Endothelial cell (in vitro differentiated cells): ENCODE data around the gene MTMR2. TPM values are rescaled to one million over a fixed set of nuclear protein-coding genes. Genes with fewer than 3 reads are reported as not detected.

ENCODE experiments used
- DNase-seq: peaks from one replicate; pipeline ENCODE4 v3.0.0; 2021; ENCODE audit warnings: low spot score
- H3K27ac Mint-ChIP-seq: one replicate; pipeline ENCODE4 v1.8.0; 2021; ENCODE audit warnings: mixed read lengths, inconsistent platforms; ENCODE audit not compliant: unreplicated experiment
- H3K27me3 Mint-ChIP-seq: one replicate; pipeline ENCODE4 v1.8.0; 2021; ENCODE audit warnings: mild to moderate bottlenecking, moderate library complexity, mixed read lengths, inconsistent platforms; ENCODE audit not compliant: unreplicated experiment
- H3K36me3 Mint-ChIP-seq: one replicate; pipeline ENCODE4 v1.8.0; 2021; ENCODE audit warnings: mild to moderate bottlenecking, low read depth, mixed read lengths, inconsistent platforms; ENCODE audit not compliant: unreplicated experiment
- H3K4me1 Mint-ChIP-seq: one replicate; pipeline ENCODE4 v1.8.0; 2021; ENCODE audit warnings: mild to moderate bottlenecking, mixed read lengths, inconsistent platforms; ENCODE audit not compliant: unreplicated experiment
- H3K4me3 Mint-ChIP-seq: one replicate; pipeline ENCODE4 v1.8.0; 2021; ENCODE audit warnings: mild to moderate bottlenecking, mixed read lengths, inconsistent platforms; ENCODE audit not compliant: unreplicated experiment
- H3K9me3 Mint-ChIP-seq: one replicate; pipeline ENCODE4 v1.8.0; 2021; ENCODE audit warnings: mixed read lengths, inconsistent platforms; ENCODE audit not compliant: unreplicated experiment
- total RNA-seq: library from RNA; stranded (reverse); fragmentation: NEBNext Ultra II Directional; extraction: Animal tissue kit (Norgen Biotek cat#: 25700); gene quantifications from one replicate; pipeline ENCODE4 v1.2.1, GENCODE V29; 2021; ENCODE audit not compliant: unreplicated experiment
- TF ChIP-seq, protein P1 (sequence below): fragments of 200-600 bp; sonication (generic); IDR thresholded peaks from one replicate; pipeline ENCODE4 v1.5.0; 2021; ENCODE audit warnings: antibody characterized with exemption; ENCODE audit not compliant: unreplicated experiment

MTMR2 gene
- total RNA-seq, 1 donor from 2014 or later: 65.0 TPM

DNA sequence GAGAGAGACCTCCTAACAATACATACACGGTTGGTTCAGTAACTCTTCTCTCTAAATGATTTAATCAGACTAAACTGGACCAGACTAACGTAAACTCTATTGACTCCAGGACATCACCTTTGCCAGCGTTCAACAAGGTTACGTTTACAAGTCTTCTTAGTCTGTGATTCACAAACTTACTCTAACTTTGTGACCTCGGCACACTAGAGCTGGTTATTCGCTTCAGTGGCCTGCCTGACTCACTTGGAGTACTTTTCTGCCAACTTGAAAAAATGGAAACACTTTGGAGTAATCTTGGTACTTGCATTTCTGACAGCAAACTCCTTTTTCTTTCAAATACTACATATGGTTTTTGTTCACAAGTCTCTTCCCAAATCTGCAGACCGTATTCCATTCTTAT is 26.2 kb downstream of the MTMR2 start:
- TF ChIP-seq, protein P1, sequence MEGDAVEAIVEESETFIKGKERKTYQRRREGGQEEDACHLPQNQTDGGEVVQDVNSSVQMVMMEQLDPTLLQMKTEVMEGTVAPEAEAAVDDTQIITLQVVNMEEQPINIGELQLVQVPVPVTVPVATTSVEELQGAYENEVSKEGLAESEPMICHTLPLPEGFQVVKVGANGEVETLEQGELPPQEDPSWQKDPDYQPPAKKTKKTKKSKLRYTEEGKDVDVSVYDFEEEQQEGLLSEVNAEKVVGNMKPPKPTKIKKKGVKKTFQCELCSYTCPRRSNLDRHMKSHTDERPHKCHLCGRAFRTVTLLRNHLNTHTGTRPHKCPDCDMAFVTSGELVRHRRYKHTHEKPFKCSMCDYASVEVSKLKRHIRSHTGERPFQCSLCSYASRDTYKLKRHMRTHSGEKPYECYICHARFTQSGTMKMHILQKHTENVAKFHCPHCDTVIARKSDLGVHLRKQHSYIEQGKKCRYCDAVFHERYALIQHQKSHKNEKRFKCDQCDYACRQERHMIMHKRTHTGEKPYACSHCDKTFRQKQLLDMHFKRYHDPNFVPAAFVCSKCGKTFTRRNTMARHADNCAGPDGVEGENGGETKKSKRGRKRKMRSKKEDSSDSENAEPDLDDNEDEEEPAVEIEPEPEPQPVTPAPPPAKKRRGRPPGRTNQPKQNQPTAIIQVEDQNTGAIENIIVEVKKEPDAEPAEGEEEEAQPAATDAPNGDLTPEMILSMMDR: no peak
- H3K27ac Mint-ChIP-seq: no peak overlapping the region
- H3K9me3 Mint-ChIP-seq: no peaks in the 10 kb centered on the region
- no peaks in the 10 kb centered on the region for H3K4me1 Mint-ChIP-seq
- DNase-seq: no peak
- H3K36me3 Mint-ChIP-seq: no peaks in the 10 kb centered on the region
- no peak overlapping the region for H3K4me3 Mint-ChIP-seq
- peaks cover 2% of the 10 kb centered on the region for H3K27me3 Mint-ChIP-seq

DNA sequence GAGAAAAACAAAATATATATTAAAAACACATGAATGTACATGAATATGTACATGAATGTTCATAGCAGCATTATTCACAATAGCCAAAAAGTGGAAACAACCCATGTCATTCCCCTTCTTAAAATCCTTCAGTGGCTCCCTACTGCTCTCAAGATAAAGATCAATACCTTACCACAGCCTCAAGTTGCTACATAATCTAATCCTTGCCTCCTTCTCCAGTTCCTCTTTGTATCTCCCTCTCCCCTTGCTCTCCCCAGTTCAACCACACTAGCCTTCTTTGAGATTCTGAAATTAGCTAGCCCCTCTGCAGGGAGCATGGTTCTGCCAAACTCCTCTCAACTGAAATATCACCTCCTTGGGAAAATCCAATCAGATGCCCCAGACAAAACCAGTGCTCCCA is 28.1 kb downstream of the MTMR2 start:
- TF ChIP-seq, protein P1: no peak
- no peak overlapping the region for H3K4me3 Mint-ChIP-seq
- H3K4me1 Mint-ChIP-seq: no peaks in the 10 kb centered on the region
- H3K9me3 Mint-ChIP-seq: no peaks in the 10 kb centered on the region
- H3K27me3 Mint-ChIP-seq: peaks cover 2% of the 10 kb centered on the region
- no peak for DNase-seq
- no peak overlapping the region for H3K27ac Mint-ChIP-seq
- H3K36me3 Mint-ChIP-seq: no peaks in the 10 kb centered on the region

DNA sequence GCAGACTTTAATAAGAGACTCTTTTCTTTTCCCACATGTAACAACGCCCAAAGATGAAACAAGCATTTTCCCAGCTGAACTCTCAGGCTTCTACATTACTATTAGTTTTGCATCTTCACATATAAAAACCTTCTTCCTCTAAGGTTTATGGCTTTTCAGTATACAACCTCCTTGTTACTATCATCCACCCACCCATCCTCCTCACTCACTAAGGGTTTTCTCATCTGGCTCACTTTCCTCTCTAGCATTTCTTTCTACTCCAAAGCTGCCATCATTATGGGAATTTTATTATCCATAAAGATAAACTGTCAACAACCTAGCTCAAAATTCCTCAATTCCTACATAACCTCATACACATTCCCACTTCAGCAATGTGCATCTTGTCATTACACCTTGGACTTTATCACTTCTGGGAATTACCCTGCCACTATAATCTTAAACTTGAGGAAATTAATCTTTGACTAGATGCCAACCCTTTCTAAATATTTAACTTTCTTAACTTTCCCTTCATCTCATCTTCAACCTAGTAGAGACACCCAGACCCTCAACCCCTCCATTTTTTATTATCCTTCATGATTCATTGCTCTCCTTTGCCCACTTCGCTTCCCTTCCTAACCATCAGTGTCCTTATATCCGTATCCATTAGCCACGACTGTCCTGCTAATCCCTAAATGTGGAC is 30.9 kb downstream of the MTMR2 start:
- DNase-seq: no peak
- no peaks in the 10 kb centered on the region for H3K36me3 Mint-ChIP-seq
- H3K4me1 Mint-ChIP-seq: no peaks in the 10 kb centered on the region
- H3K9me3 Mint-ChIP-seq: no peaks in the 10 kb centered on the region
- TF ChIP-seq, protein P1: no peak
- no peak overlapping the region for H3K27ac Mint-ChIP-seq
- no peak overlapping the region for H3K4me3 Mint-ChIP-seq
- H3K27me3 Mint-ChIP-seq: peaks cover 2% of the 10 kb centered on the region

DNA sequence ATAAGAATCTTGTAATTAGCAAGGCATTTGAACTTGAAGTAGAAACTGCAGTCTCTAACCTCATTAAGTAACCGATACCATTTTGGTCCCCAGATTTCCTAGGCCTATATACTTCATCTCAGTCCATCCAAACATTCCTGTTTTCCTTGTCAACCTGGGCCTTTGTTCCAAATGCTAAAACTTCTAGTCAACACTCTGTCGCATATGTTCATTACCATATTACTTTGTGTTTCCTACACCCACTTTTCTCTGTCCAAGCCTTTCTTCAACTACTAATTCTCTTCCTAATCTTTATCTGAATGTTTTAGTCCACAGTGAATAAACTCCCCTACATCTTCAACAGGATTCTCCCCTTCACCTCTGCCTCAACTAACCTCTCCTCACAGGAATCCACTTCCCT is 31.4 kb downstream of the MTMR2 start:
- Mint-ChIP-seq H3K4me1 (no peaks in the 10 kb centered on the region), H3K9me3 (no peaks in the 10 kb centered on the region), H3K36me3 (no peaks in the 10 kb centered on the region), H3K27me3 (peaks cover 2% of the 10 kb centered on the region), H3K27ac (no peak overlapping the region), H3K4me3 (no peak overlapping the region)
- DNase-seq: no peak
- TF ChIP-seq, protein P1: no peak

DNA sequence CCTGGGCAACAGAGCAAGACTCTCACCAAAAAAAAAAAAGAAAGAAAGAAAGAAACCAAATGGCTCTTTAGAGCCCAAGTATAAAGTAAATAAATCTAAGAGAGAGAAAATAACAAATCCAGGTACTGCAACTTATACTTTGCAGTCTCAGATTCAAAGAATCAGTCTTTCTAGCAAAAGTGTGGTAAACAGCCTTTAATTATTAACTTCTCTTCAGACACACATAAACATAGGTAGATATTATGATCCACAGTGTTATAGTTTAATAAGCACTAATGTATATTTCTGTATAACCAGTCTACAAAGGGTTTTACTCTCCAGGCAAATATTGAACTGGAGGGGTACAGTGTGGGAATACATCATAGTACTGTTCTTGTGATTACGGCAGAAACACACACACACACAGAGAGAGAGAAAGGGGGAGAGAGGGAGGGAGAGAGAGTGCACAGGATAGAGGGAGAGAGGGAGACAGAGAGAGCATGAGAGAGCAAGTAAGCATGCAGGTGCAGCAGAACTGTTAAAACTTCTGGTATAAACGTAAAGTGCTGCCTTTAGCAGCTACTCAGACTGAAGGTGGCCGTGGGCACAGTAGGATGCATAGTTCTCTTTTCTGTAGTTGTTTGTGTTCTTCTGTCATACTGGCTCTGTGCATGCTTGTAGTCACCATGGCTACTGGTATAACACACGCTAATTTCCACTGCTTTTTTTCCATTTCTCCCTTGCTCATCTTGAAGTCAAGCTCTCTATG is 32.3 kb downstream of the MTMR2 start:
- no peak overlapping the region for H3K27ac Mint-ChIP-seq
- peaks cover 2% of the 10 kb centered on the region for H3K27me3 Mint-ChIP-seq
- no peaks in the 10 kb centered on the region for H3K4me1 Mint-ChIP-seq
- no peaks in the 10 kb centered on the region for H3K36me3 Mint-ChIP-seq
- DNase-seq: no peak
- H3K4me3 Mint-ChIP-seq: no peak overlapping the region
- no peaks in the 10 kb centered on the region for H3K9me3 Mint-ChIP-seq
- TF ChIP-seq, protein P1: no peak
